Measurements from ENCODE around the gene GAS2L1. TPM values are rescaled to one million over a fixed set of nuclear protein-coding genes. Genes with fewer than 3 reads are reported as not detected.

Gene GAS2L1
- total and polyA plus RNA-seq, 11 donors = 12.0 to 48.3 (median 18.0) TPM

GRCh38 chr22:29330753-29331152 lies 24.3 kb downstream of the GAS2L1 start:
- intact Hi-C loops (cut with DNase I) = no loop called here
- H3K36me3 ChIP-seq = peaks cover 0 to 98% (median 64%) of the 10 kb centered on the region in 9 donors
- 44 to 76% (median 47%) methylated on average over 7 to 9 of the region's 9 CpGs for WGBS, 4 donors
- H3K27me3 ChIP-seq = no peaks in the 10 kb centered on the region
- DNase-seq = peak in 4 of 5 donors; percentile 53 to 62 (median 57)
- H3K9me3 ChIP-seq = no peaks in the 10 kb centered on the region
- peak in 2 of 4 donors; percentile 45 to 60 for ATAC-seq
- TF ChIP-seq POLR2A (IDR thresholded peaks at IDR 0.05) = no peak
- TF ChIP-seq CTCF (IDR thresholded peaks at IDR 0.05) = no peak
- no peak overlapping the region for H3K27ac ChIP-seq
- H3K4me3 ChIP-seq = no peak overlapping the region
- H3K4me1 ChIP-seq = peaks cover 0 to 10% (median 0%) of the 10 kb centered on the region in 12 donors

- DNase-seq (no peak), ATAC-seq (no peak)
- WGBS, 4 donors = 92 to 95% (median 93%) methylated on average over 8 of the region's 8 CpGs
- Histone ChIP-seq H3K4me3 (no peak overlapping the region), H3K4me1 (peaks cover 0 to 10% (median 0%) of the 10 kb centered on the region in 12 donors), H3K36me3 (peaks cover 0 to 98% (median 69%) of the 10 kb centered on the region in 9 donors), H3K27me3 (no peaks in the 10 kb centered on the region), H3K9me3 (no peaks in the 10 kb centered on the region), H3K27ac (no peak overlapping the region)
- intact Hi-C loops (cut with DNase I) = no loop called here
- no peak for TF ChIP-seq CTCF (IDR thresholded peaks at IDR 0.05)
- TF ChIP-seq POLR2A (IDR thresholded peaks at IDR 0.05) = no peak
Observed at GRCh38 chr22:29331213-29331612, 24.8 kb downstream of the GAS2L1 start.

DNA sequence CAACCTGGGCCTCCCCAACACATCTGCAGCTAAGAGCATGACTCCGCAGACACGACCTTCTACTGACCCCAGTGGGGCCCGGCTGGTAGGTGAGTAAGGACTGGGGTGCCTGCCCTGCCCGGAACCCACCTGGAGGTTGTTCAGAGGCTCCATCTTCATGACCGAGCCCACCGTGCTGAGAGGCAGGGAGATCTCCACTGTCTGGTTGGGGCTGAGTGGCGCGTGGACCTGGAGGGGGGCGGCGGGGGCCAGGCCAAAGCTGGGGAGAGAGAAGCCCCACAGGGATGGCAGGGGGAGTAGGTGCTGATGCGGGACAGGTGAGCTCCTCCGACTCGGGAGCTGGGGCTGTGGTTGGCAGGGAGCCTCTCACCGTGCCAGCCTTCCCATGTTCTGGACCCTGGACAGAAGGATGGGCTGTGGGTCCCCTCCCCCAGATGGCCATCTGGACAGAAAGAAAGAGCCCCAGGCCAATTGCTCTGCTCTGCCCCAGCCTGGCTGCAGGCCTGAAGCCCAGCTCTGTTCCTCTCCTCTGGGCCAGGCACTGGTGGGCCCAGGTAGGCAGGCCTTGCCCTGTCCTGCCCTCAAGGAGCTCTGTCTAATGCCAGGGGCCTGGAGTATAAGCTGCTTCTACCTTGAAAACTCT lies 25.3 kb downstream of the GAS2L1 start:
- Histone ChIP-seq H3K36me3 (peaks cover 0 to 98% (median 74%) of the 10 kb centered on the region in 9 donors), H3K27me3 (no peaks in the 10 kb centered on the region), H3K4me3 (no peak overlapping the region), H3K4me1 (peaks cover 0 to 12% (median 0%) of the 10 kb centered on the region in 12 donors), H3K9me3 (no peaks in the 10 kb centered on the region), H3K27ac (no peak overlapping the region)
- TF ChIP-seq CTCF (IDR thresholded peaks at IDR 0.05) (no peak), POLR2A (IDR thresholded peaks at IDR 0.05) (no peak)
- 84 to 91% (median 88%) methylated on average over 14 of the region's 14 CpGs for WGBS, 4 donors
- no peak for ATAC-seq
- no peak for DNase-seq
- intact Hi-C loops (cut with DNase I) = no loop called here

GRCh38 chr22:29332886-29333496 lies 26.5 kb downstream of the GAS2L1 start:
- peaks cover 0 to 98% (median 71%) of the 10 kb centered on the region in 9 donors for H3K36me3 ChIP-seq
- TF ChIP-seq POLR2A (IDR thresholded peaks at IDR 0.05) = no peak
- no peak for TF ChIP-seq CTCF (IDR thresholded peaks at IDR 0.05)
- no peak overlapping the region for H3K4me3 ChIP-seq
- WGBS, 4 donors = 95 to 97% (median 95%) methylated on average over 5 to 8 of the region's 8 CpGs
- H3K9me3 ChIP-seq = no peaks in the 10 kb centered on the region
- DNase-seq (no peak), ATAC-seq (no peak)
- H3K27ac ChIP-seq = no peak overlapping the region
- H3K27me3 ChIP-seq = no peaks in the 10 kb centered on the region
- peaks cover 0 to 18% (median 0%) of the 10 kb centered on the region in 12 donors for H3K4me1 ChIP-seq
- intact Hi-C loops (cut with DNase I) = no loop called here

Measured in heart left ventricle (tissue), 16 donors.